Natural killer cell treated with Interleukin-12 subunit alpha and Interleukin-12 subunit beta and Interleukin-15 and Interleukin-18, amount 100 ng/mL, for 72 hours (primary cell): ENCODE results near the gene TTC16. TPM values are rescaled to one million over a fixed set of nuclear protein-coding genes. Genes with fewer than 3 reads are reported as not detected.

Source experiments
- ATAC-seq, 2 donors: fragments of 150-1000 bp; cut with Tn5 transposase in 1 of 2; sonication (Bioruptor Pico), chemical (Tn5 transposase) in 1 of 2; 2 replicates each; pipeline ENCODE4 v1.10.0; 2021
- DNase-seq: peaks from one replicate; pipeline ENCODE4 v3.0.0; 2022; ENCODE audit warnings: low spot score
- H3K27ac Mint-ChIP-seq, 2 donors: 1 replicate in 1 of 2; 2 replicates in 1 of 2; pipeline ENCODE4 v1.8.0; 2022; ENCODE audit warnings: mixed read lengths in 2 of 2, mild to moderate bottlenecking in 1 of 2, moderate library complexity in 1 of 2
- H3K27me3 Mint-ChIP-seq, 2 donors: 1 replicate in 1 of 2; 2 replicates in 1 of 2; pipeline ENCODE4 v1.8.0; 2022; ENCODE audit warnings: mixed read lengths in 2 of 2
- H3K36me3 Mint-ChIP-seq: one replicate; pipeline ENCODE4 v1.8.0; 2022; ENCODE audit warnings: mixed read lengths
- H3K4me1 Mint-ChIP-seq, 2 donors: 1 replicate in 1 of 2; 2 replicates in 1 of 2; pipeline ENCODE4 v1.8.0; 2022; ENCODE audit warnings: low read depth in 2 of 2, mixed read lengths in 2 of 2, mild to moderate bottlenecking in 1 of 2
- H3K4me3 Mint-ChIP-seq: one replicate; pipeline ENCODE4 v1.8.0; 2022; ENCODE audit warnings: mixed read lengths
- H3K9me3 Mint-ChIP-seq: 2 replicates; pipeline ENCODE4 v1.8.0; 2022; ENCODE audit warnings: mixed read lengths
- total RNA-seq, 2 donors: library from RNA; stranded (reverse); gene quantifications; one replicate each; pipeline ENCODE4 v1.2.3, GENCODE V29; 2022

Gene TTC16
- total RNA-seq, 2 donors from 2014 or later, result 3.8 to 8.1 TPM

- no peak overlapping the region for H3K4me3 Mint-ChIP-seq
- H3K27ac Mint-ChIP-seq, result peak overlapping the region; percentile 96 to 99
- peaks cover 10% of the 10 kb centered on the region for H3K36me3 Mint-ChIP-seq
- no peaks in the 10 kb centered on the region for H3K9me3 Mint-ChIP-seq
- peaks cover 59 to 68% of the 10 kb centered on the region in 2 donors for H3K4me1 Mint-ChIP-seq
- H3K27me3 Mint-ChIP-seq, result no peaks in the 10 kb centered on the region
- no peak for DNase-seq
- ATAC-seq, result no peak
Observed at GRCh38 chr9:127765418-127765817, 49.5 kb downstream of the TTC16 start.

GRCh38 chr9:127767410-127767809 lies 51.5 kb downstream of the TTC16 start:
- H3K27me3 Mint-ChIP-seq, result no peaks in the 10 kb centered on the region
- ATAC-seq, result no peak
- peak overlapping the region; percentile 96 to 99 for H3K27ac Mint-ChIP-seq
- DNase-seq, result no peak
- no peaks in the 10 kb centered on the region for H3K9me3 Mint-ChIP-seq
- H3K4me1 Mint-ChIP-seq, result peaks cover 69 to 75% of the 10 kb centered on the region in 2 donors
- H3K4me3 Mint-ChIP-seq, result peak overlapping the region; percentile 71
- H3K36me3 Mint-ChIP-seq, result peaks cover 10% of the 10 kb centered on the region

DNA sequence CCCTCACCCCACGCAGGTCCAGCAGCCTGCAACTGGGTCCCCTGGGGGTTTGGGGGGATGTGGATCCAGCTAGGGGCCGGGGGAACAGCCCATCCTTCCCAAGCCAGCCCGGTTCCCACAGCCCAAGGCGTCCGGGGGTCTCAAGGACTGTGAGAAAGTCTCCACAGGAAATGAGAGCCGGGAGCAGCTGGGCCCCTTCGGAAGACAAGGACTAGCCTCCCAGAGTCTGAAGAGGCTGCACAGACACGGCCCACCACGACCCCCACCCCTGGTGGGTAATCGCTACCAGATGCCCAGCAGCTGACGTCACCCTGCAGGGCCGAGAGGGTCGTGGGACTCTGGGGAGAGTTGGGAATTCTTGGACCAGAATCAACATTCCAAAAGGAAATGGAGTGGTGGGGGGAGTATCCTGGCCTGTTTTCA lies 52.0 kb downstream of the TTC16 start:
- H3K27me3 Mint-ChIP-seq, result no peaks in the 10 kb centered on the region
- peaks cover 10% of the 10 kb centered on the region for H3K36me3 Mint-ChIP-seq
- ATAC-seq (no peak), DNase-seq (no peak)
- no peak overlapping the region for H3K4me3 Mint-ChIP-seq
- H3K9me3 Mint-ChIP-seq, result no peaks in the 10 kb centered on the region
- peaks cover 64 to 70% of the 10 kb centered on the region in 2 donors for H3K4me1 Mint-ChIP-seq
- peak overlapping the region; percentile 96 to 99 for H3K27ac Mint-ChIP-seq

GRCh38 chr9:127768698-127769097 lies 52.8 kb downstream of the TTC16 start:
- H3K27me3 Mint-ChIP-seq, result no peaks in the 10 kb centered on the region
- H3K27ac Mint-ChIP-seq, result peak overlapping the region; percentile 96 to 99
- H3K9me3 Mint-ChIP-seq, result no peaks in the 10 kb centered on the region
- peaks cover 10% of the 10 kb centered on the region for H3K36me3 Mint-ChIP-seq
- H3K4me1 Mint-ChIP-seq, result peaks cover 59 to 64% of the 10 kb centered on the region in 2 donors
- no peak for ATAC-seq
- no peak for DNase-seq
- peak overlapping the region; percentile 84 for H3K4me3 Mint-ChIP-seq

- H3K27me3 Mint-ChIP-seq, result no peaks in the 10 kb centered on the region
- H3K4me3 Mint-ChIP-seq, result peak overlapping the region; percentile 84
- peaks cover 10% of the 10 kb centered on the region for H3K36me3 Mint-ChIP-seq
- peak overlapping the region; percentile 96 to 99 for H3K27ac Mint-ChIP-seq
- peaks cover 57 to 65% of the 10 kb centered on the region in 2 donors for H3K4me1 Mint-ChIP-seq
- DNase-seq (no peak), ATAC-seq (no peak)
- no peaks in the 10 kb centered on the region for H3K9me3 Mint-ChIP-seq
Observed at GRCh38 chr9:127769101-127769500, 53.2 kb downstream of the TTC16 start.

DNA sequence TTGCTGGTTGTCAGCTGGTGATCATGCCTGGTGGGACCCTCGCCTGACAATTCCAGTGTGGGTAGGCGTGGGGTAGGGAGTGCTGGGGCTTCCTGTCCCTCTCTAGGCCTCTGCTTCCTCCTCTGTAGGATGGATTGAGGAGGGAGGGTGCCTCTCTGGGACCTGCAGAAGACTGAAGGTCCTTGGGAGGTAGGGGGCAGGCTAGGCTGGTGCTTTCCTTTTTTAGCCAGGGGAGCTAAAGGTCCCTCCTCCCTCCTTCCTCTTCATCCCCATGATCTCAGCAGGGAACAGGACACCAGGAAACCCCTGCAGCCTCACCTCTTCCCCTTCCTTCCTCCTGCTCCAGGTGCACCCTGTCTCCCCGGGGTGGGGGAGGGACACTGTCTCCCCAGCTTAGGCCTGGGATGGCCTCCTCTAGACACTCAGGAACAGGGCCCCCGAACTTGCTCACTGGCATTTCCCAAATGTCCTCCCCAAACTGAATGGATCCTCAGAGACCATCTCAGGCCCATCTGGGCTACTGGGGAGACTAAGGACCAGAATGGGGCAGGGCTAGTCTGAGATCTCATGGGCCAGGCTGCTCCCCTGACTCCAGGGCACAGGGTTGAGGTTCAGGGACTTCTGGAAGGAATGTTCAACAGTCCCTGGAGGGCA lies 54.2 kb downstream of the TTC16 start:
- peaks cover 52 to 59% of the 10 kb centered on the region in 2 donors for H3K4me1 Mint-ChIP-seq
- peak overlapping the region; percentile 87 for H3K4me3 Mint-ChIP-seq
- peak overlapping the region; percentile 96 to 99 for H3K27ac Mint-ChIP-seq
- H3K36me3 Mint-ChIP-seq, result peaks cover 10% of the 10 kb centered on the region
- H3K27me3 Mint-ChIP-seq, result no peaks in the 10 kb centered on the region
- no peaks in the 10 kb centered on the region for H3K9me3 Mint-ChIP-seq
- ATAC-seq (no peak), DNase-seq (no peak)

- Mint-ChIP-seq H3K27me3 (no peaks in the 10 kb centered on the region), H3K4me1 (peaks cover 48 to 54% of the 10 kb centered on the region in 2 donors), H3K4me3 (peak overlapping the region; percentile 87), H3K9me3 (no peaks in the 10 kb centered on the region), H3K27ac (peak overlapping the region; percentile 96 to 99), H3K36me3 (peaks cover 10% of the 10 kb centered on the region)
- ATAC-seq, result no peak
- DNase-seq, result no peak
Observed at GRCh38 chr9:127770583-127770904, 54.7 kb downstream of the TTC16 start.

- H3K36me3 Mint-ChIP-seq, result peaks cover 10% of the 10 kb centered on the region
- H3K4me1 Mint-ChIP-seq, result peaks cover 46 to 49% of the 10 kb centered on the region in 2 donors
- peak overlapping the region; percentile 96 to 99 for H3K27ac Mint-ChIP-seq
- ATAC-seq (peak; percentile 95 to 96), DNase-seq (peak; percentile 98)
- peak overlapping the region; percentile 87 for H3K4me3 Mint-ChIP-seq
- no peaks in the 10 kb centered on the region for H3K9me3 Mint-ChIP-seq
- H3K27me3 Mint-ChIP-seq, result no peaks in the 10 kb centered on the region
Observed at GRCh38 chr9:127770905-127771569, 55.2 kb downstream of the TTC16 start.

DNA sequence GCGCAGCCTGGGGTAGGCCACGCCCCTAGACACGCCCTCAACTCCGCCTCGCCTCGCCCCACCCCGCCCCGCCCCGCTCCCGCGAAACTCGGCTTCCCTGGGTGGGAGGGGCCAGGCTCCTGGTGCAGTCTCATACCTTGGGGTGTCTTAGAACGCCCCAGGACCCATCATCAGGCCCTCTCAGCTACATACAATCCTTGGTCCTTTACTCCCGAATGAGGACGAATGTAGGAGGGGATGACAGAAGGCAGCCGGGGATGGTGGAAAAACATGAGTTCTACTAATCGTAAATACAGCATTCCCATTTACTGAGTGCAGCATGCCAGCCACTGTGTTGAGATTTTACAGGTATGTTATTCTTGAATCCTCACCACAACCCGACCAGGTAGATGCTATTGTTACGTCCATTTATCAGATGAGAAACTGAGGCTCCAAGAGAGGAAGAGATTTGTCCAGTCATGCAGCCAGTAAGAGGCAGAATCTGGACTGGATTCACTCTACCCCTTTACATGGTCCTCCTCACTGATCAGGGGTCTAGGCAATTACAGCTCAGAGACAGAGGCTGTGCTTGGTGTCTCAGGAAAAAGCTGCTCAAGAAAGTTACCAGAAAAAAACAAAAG lies 55.8 kb downstream of the TTC16 start:
- Mint-ChIP-seq H3K27ac (peak overlapping the region; percentile 96 to 99), H3K4me3 (peak overlapping the region; percentile 87), H3K9me3 (no peaks in the 10 kb centered on the region), H3K4me1 (peaks cover 45 to 48% of the 10 kb centered on the region in 2 donors), H3K27me3 (no peaks in the 10 kb centered on the region), H3K36me3 (peaks cover 5% of the 10 kb centered on the region)
- no peak for ATAC-seq
- DNase-seq, result no peak

DNA sequence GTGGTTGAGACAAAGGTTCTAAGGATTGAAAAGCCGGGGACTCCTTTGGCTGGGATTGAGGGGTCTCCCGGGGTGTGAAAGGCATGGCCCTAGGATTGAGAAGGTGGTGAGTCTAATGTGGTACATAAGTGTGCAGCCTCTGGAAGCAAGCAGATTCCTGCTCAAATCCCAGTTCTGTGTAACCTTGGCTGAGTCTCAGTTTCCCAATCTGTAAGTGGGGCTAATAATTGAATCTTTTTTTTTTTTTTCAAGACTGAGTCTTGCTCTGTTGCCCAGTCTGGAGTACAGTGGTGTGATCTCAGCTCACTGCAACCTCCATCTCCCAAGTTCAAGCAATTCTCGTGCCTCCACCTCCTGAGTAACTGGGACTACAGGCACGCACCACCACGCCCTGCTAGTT lies 56.7 kb downstream of the TTC16 start:
- Mint-ChIP-seq H3K27ac (peak overlapping the region in 1 of 2 donors; percentile 10), H3K9me3 (no peaks in the 10 kb centered on the region), H3K4me1 (peaks cover 45 to 48% of the 10 kb centered on the region in 2 donors), H3K4me3 (no peak overlapping the region), H3K36me3 (peaks cover 8% of the 10 kb centered on the region), H3K27me3 (no peaks in the 10 kb centered on the region)
- DNase-seq (no peak), ATAC-seq (no peak)

GRCh38 chr9:127773272-127773671 lies 57.4 kb downstream of the TTC16 start:
- Mint-ChIP-seq H3K4me3 (no peak overlapping the region), H3K27me3 (no peaks in the 10 kb centered on the region), H3K4me1 (peaks cover 47 to 53% of the 10 kb centered on the region in 2 donors), H3K9me3 (no peaks in the 10 kb centered on the region), H3K36me3 (peaks cover 9% of the 10 kb centered on the region), H3K27ac (peak overlapping the region in 1 of 2 donors; percentile 10)
- DNase-seq, result no peak
- no peak for ATAC-seq

DNA sequence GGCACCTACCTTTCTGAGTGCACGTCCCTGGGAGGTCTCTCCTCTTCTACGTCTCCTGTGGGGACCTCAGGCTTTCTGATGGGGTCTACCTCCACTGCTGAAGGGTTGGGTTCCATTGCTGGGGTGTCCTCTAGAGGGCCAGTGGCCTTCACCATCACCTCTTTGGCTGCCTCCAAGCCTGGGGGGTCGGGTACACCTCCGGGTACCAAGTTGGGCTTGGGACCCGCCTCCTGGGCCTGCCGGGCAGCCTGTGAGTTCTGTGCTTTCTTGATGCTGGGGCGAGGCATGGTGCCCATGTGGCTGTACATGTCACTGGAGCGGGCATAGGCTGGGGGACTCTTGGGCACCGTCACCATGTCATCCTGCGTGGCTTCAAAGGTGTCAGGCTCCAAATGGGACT lies 58.1 kb downstream of the TTC16 start:
- H3K9me3 Mint-ChIP-seq, result no peaks in the 10 kb centered on the region
- no peak for DNase-seq
- H3K36me3 Mint-ChIP-seq, result peaks cover 5% of the 10 kb centered on the region
- no peaks in the 10 kb centered on the region for H3K27me3 Mint-ChIP-seq
- ATAC-seq, result no peak
- peaks cover 43 to 49% of the 10 kb centered on the region in 2 donors for H3K4me1 Mint-ChIP-seq
- peak overlapping the region; percentile 6 for H3K4me3 Mint-ChIP-seq
- peak overlapping the region; percentile 63 to 75 for H3K27ac Mint-ChIP-seq

- Mint-ChIP-seq H3K27ac (peak overlapping the region; percentile 88 to 91), H3K4me3 (peak overlapping the region; percentile 98), H3K4me1 (peaks cover 35 to 37% of the 10 kb centered on the region in 2 donors), H3K27me3 (no peaks in the 10 kb centered on the region), H3K9me3 (no peaks in the 10 kb centered on the region), H3K36me3 (peaks cover 4% of the 10 kb centered on the region)
- ATAC-seq (peak; percentile 53 to 61), DNase-seq (peak; percentile 83)
Observed at GRCh38 chr9:127776195-127776923, 60.5 kb downstream of the TTC16 start.
